ENCODE results near the gene ETS1. TPM values are rescaled to one million over a fixed set of nuclear protein-coding genes. Genes with fewer than 3 reads are reported as not detected.

Gene ETS1
- total RNA-seq, 2 experiments from 2014 or later, result 579 to 590 TPM

DNA sequence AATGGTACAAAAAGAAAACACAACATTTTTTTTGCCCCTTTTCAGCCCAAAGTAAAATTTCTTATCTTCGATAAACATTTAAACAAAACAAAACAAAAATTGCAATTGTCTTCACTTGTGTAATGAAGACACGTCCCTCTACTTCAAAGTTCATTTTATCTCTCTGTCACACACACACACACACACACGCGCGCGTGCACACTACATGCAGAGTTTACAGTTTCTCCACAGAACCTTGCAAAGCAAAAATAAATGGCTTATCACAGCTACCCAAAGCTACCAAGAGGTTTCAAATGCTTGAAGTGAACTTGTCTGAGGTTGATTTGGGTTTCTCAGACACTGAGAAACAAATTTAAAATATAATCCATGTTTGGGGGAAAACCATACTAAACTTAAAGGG, 72.3 kb downstream of the ETS1 start:
- TF ChIP-seq, protein P1, sequence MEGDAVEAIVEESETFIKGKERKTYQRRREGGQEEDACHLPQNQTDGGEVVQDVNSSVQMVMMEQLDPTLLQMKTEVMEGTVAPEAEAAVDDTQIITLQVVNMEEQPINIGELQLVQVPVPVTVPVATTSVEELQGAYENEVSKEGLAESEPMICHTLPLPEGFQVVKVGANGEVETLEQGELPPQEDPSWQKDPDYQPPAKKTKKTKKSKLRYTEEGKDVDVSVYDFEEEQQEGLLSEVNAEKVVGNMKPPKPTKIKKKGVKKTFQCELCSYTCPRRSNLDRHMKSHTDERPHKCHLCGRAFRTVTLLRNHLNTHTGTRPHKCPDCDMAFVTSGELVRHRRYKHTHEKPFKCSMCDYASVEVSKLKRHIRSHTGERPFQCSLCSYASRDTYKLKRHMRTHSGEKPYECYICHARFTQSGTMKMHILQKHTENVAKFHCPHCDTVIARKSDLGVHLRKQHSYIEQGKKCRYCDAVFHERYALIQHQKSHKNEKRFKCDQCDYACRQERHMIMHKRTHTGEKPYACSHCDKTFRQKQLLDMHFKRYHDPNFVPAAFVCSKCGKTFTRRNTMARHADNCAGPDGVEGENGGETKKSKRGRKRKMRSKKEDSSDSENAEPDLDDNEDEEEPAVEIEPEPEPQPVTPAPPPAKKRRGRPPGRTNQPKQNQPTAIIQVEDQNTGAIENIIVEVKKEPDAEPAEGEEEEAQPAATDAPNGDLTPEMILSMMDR (IDR thresholded peaks at IDR 0.05), result no peak
- H3K36me3 Mint-ChIP-seq (ENCODE audit: low read depth), result peaks cover 100% of the 10 kb centered on the region
- H3K9me3 ChIP-seq (ENCODE audit: control insufficient read depth in 1 of 2, insufficient read depth in 1 of 2, low read length in 2 of 2), result no peaks in the 10 kb centered on the region
- ChIA-PET POLR2A (interaction anchor here (1.0 to 26.3 kb wide), 10 partner anchors 10 to 226 kb away, joined by 4 to 611 read pairs (median 60); no protein-coding TSS in a partner anchor), CTCF (interaction anchor here (1.4 kb wide), 1 partner anchor 115 kb away, joined by 6 read pairs; no protein-coding TSS in a partner anchor)
- ATAC-seq (ENCODE audit: poor library complexity) (peak; percentile 12), DNase-seq (peak in 6 of 14 experiments; percentile 28 to 59 (median 49))
- H3K4me1 Mint-ChIP-seq (ENCODE audit: low read depth), result peaks cover 67% of the 10 kb centered on the region
- intact Hi-C loops (cut with DNase I, micrococcal nuclease), result loop anchor here in 1 of 2 experiments (10.0 kb wide), 2 partner anchors 210 to 240 kb away; no protein-coding TSS in a partner anchor
- no peaks in the 10 kb centered on the region for H3K27me3 Mint-ChIP-seq
- peaks cover 38% of the 10 kb centered on the region for H3K4me1 ChIP-seq (ENCODE audit: insufficient read depth, low read length)
- no peaks in the 10 kb centered on the region for H3K27me3 ChIP-seq (ENCODE audit: control insufficient read depth in 1 of 2, insufficient read depth in 2 of 2, low read length in 2 of 2)
- H3K27ac Mint-ChIP-seq, result peak overlapping the region; percentile 99
- H3K36me3 ChIP-seq (ENCODE audit: insufficient read depth, low read length), result peaks cover 94% of the 10 kb centered on the region
- H3K4me3 ChIP-seq (ENCODE audit: low read length), result peak overlapping the region; percentile 89
- no peaks in the 10 kb centered on the region for H3K9me3 Mint-ChIP-seq
- H3K27ac ChIP-seq (ENCODE audit: low read depth in 1 of 2, low read length in 2 of 2), result peak overlapping the region; percentile 43 to 93
- peak overlapping the region; percentile 93 for H3K4me3 Mint-ChIP-seq

- intact Hi-C loops (cut with DNase I, micrococcal nuclease), result loop anchor here in 1 of 2 experiments (2.0 to 10.0 kb wide), 4 partner anchors 51 to 241 kb away; no protein-coding TSS in a partner anchor
- H3K4me3 ChIP-seq (ENCODE audit: low read length), result peak overlapping the region; percentile 89
Observed at GRCh38 chr11:128513915-128514681, 73.3 kb downstream of the ETS1 start.

DNA sequence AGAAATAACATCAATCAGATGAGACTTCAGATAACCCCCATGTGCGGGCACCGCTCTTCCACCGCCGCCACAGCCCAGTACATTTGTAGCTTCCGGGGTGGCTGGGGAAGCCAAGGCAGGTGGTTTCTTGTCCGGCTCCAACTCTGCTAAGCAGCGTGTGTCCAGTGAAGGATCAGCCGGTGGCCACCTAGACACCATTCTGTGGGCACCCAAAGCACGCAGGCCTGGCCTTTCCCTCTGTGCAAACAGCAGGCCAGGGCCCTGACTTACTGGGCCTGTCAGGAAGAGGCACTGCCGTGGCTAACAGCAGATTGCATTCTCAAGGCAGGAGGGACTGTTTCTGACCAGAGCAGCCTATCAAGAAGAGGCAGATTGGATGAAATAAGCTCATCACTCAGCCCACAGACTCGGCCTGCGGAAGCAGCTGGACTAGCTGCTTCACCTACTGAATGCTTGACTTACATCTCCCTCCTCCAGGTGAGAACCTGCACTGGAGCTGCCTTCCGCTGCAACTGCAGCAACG, 74.8 kb downstream of the ETS1 start:
- intact Hi-C loops (cut with DNase I, micrococcal nuclease), result loop anchor here in 1 of 2 experiments (2.0 to 10.0 kb wide), 4 partner anchors 50 to 242 kb away; no protein-coding TSS in a partner anchor
- CTCF ChIA-PET, result interaction anchor here (0.8 to 2.7 kb wide), 8 partner anchors 8 to 340 kb away, joined by 3 to 11 read pairs (median 4); no protein-coding TSS in a partner anchor
- peak; percentile 7 for ATAC-seq (ENCODE audit: poor library complexity)
- H3K9me3 Mint-ChIP-seq, result no peaks in the 10 kb centered on the region
- peak overlapping the region; percentile 93 for H3K4me3 Mint-ChIP-seq
- H3K27me3 Mint-ChIP-seq, result no peaks in the 10 kb centered on the region
- Histone ChIP-seq H3K36me3 (ENCODE audit: insufficient read depth, low read length) (peaks cover 92% of the 10 kb centered on the region), H3K27me3 (ENCODE audit: control insufficient read depth in 1 of 2, insufficient read depth in 2 of 2, low read length in 2 of 2) (no peaks in the 10 kb centered on the region), H3K9me3 (ENCODE audit: control insufficient read depth in 1 of 2, insufficient read depth in 1 of 2, low read length in 2 of 2) (no peaks in the 10 kb centered on the region), H3K27ac (ENCODE audit: low read depth in 1 of 2, low read length in 2 of 2) (peak overlapping the region; percentile 43 to 93), H3K4me1 (ENCODE audit: insufficient read depth, low read length) (peaks cover 55% of the 10 kb centered on the region), H3K4me3 (ENCODE audit: low read length) (peak overlapping the region; percentile 89)
- H3K4me1 Mint-ChIP-seq (ENCODE audit: low read depth), result peaks cover 92% of the 10 kb centered on the region
- DNase-seq, result peak in 5 of 14 experiments; percentile 42 to 61 (median 59)
- POLR2A ChIA-PET, result interaction anchor here (0.7 to 26.3 kb wide), 17 partner anchors 4 to 222 kb away, joined by 3 to 611 read pairs (median 9); no protein-coding TSS in a partner anchor
- H3K27ac Mint-ChIP-seq, result peak overlapping the region; percentile 99
- TF ChIP-seq, protein P1 (IDR thresholded peaks at IDR 0.05), result no peak
- peaks cover 99% of the 10 kb centered on the region for H3K36me3 Mint-ChIP-seq (ENCODE audit: low read depth)

More at GRCh38 chr11:128513915-128514681, 73.3 kb downstream of the ETS1 start:
- H3K36me3 ChIP-seq (ENCODE audit: insufficient read depth, low read length), result peaks cover 93% of the 10 kb centered on the region
- DNase-seq (peak in 3 of 14 experiments; percentile 13 to 20 (median 14)), ATAC-seq (ENCODE audit: poor library complexity) (no peak)
- peak overlapping the region; percentile 43 to 93 for H3K27ac ChIP-seq (ENCODE audit: low read depth in 1 of 2, low read length in 2 of 2)
- Mint-ChIP-seq H3K27ac (peak overlapping the region; percentile 99), H3K27me3 (no peaks in the 10 kb centered on the region), H3K4me1 (ENCODE audit: low read depth) (peaks cover 77% of the 10 kb centered on the region), H3K4me3 (peak overlapping the region; percentile 93), H3K9me3 (no peaks in the 10 kb centered on the region), H3K36me3 (ENCODE audit: low read depth) (peaks cover 100% of the 10 kb centered on the region)
- H3K4me1 ChIP-seq (ENCODE audit: insufficient read depth, low read length), result peaks cover 41% of the 10 kb centered on the region
- TF ChIP-seq, protein P1 (IDR thresholded peaks at IDR 0.05), result no peak
- H3K9me3 ChIP-seq (ENCODE audit: control insufficient read depth in 1 of 2, insufficient read depth in 1 of 2, low read length in 2 of 2), result no peaks in the 10 kb centered on the region
- no peaks in the 10 kb centered on the region for H3K27me3 ChIP-seq (ENCODE audit: control insufficient read depth in 1 of 2, insufficient read depth in 2 of 2, low read length in 2 of 2)
- ChIA-PET CTCF (interaction anchor here (1.0 to 1.5 kb wide), 3 partner anchors 40 to 224 kb away, joined by 3 to 6 read pairs (median 4); no protein-coding TSS in a partner anchor), POLR2A (interaction anchor here (0.9 to 26.3 kb wide), 14 partner anchors 9 to 262 kb away, joined by 3 to 611 read pairs (median 6); no protein-coding TSS in a partner anchor)
